HepG2 (cell line): ENCODE data around the gene NDFIP2. TPM values are rescaled to one million over a fixed set of nuclear protein-coding genes. Genes with fewer than 3 reads are reported as not detected.

ENCODE experiments used
- ETV5 ChIP-seq: IDR thresholded peaks from 2 replicates; pipeline ENCODE4 v1.6.1; 2018; ENCODE audit warnings: missing biosample characterization, missing genetic modification reagents, inconsistent platforms, borderline replicate concordance
- IRX3 ChIP-seq: sonication (generic); formaldehyde crosslinking; IDR thresholded peaks from 2 replicates; pipeline ENCODE4 v1.8.1; 2023; ENCODE audit warnings: mild to moderate bottlenecking, low read depth, missing genetic modification reagents, borderline replicate concordance
- ZBTB7A ChIP-seq: sonication (generic); formaldehyde crosslinking; IDR thresholded peaks from 2 replicates; pipeline ENCODE4 v1.8.0; 2022; ENCODE audit warnings: mild to moderate bottlenecking, missing genetic modification reagents
- ZMYM2 ChIP-seq: sonication (generic); formaldehyde crosslinking; IDR thresholded peaks from 2 replicates; pipeline ENCODE4 v1.8.0; 2022; ENCODE audit warnings: mild to moderate bottlenecking, missing genetic modification reagents
- ZNF136 ChIP-seq: sonication (generic); formaldehyde crosslinking; IDR thresholded peaks from 2 replicates; pipeline ENCODE4 v1.8.1; 2022; ENCODE audit warnings: low read depth, mild to moderate bottlenecking, moderate library complexity, missing genetic modification reagents
- polyA plus RNA-seq, 8 experiments: library from polyadenylated mRNA; depleted of rRNA in 3 of 8; stranded (reverse) in 7 of 8; unstranded in 1 of 8; fragments of >200 nt; fragmentation: Illumina TruSeq in 4 of 8; extraction: Trizol in 4 of 8; gene quantifications; 2 replicates each; pipeline versions ENCODE4 v1.2.1 to v1.2.3, GENCODE V29; 2011 to 2016; ENCODE audit warnings: low read depth in 4 of 8, missing spikeins in 1 of 8, mixed read lengths in 1 of 8; ENCODE audit not compliant: insufficient read depth in 1 of 8
- total RNA-seq, 5 experiments: library from RNA; depleted of rRNA; stranded (reverse); fragments of >200 nt; fragmentation: Illumina TruSeq; extraction: Trizol; gene quantifications; 2 replicates each; pipeline ENCODE4 v1.2.3, GENCODE V29; 2016; ENCODE audit warnings: low read depth in 1 of 5
- TF ChIP-seq, protein P1 (sequence below): sonication (generic); formaldehyde crosslinking; IDR thresholded peaks from 2 replicates; pipeline ENCODE4 v1.4.0; 2020; ENCODE audit warnings: missing genetic modification reagents, borderline replicate concordance
- TF ChIP-seq, protein P2 (sequence below): sonication (generic); formaldehyde crosslinking; IDR thresholded peaks from 2 replicates; pipeline ENCODE4 v1.4.0; 2020; ENCODE audit warnings: mild to moderate bottlenecking, missing genetic modification reagents
- TF ChIP-seq, protein P3 (sequence below): sonication (generic); formaldehyde crosslinking; IDR thresholded peaks from 2 replicates; pipeline ENCODE4 v1.8.0; 2022; ENCODE audit warnings: mild to moderate bottlenecking, missing genetic modification reagents; ENCODE audit not compliant: insufficient replicate concordance
- TF ChIP-seq, protein P4 (sequence below): sonication (generic); formaldehyde crosslinking; IDR thresholded peaks from 2 replicates; pipeline ENCODE4 v1.4.0; 2020; ENCODE audit warnings: missing genetic modification reagents, borderline replicate concordance
- TF ChIP-seq, protein P5 (sequence below): sonication (generic); formaldehyde crosslinking; IDR thresholded peaks from 2 replicates; pipeline ENCODE4 v1.4.0; 2020; ENCODE audit warnings: missing genetic modification reagents, borderline replicate concordance

NDFIP2 gene
- total and polyA plus RNA-seq, 2 of the 13 experiments (the other 11 are each of a cell fraction or from before 2014, with no cell fraction given), result 23.2 to 32.0 TPM

DNA sequence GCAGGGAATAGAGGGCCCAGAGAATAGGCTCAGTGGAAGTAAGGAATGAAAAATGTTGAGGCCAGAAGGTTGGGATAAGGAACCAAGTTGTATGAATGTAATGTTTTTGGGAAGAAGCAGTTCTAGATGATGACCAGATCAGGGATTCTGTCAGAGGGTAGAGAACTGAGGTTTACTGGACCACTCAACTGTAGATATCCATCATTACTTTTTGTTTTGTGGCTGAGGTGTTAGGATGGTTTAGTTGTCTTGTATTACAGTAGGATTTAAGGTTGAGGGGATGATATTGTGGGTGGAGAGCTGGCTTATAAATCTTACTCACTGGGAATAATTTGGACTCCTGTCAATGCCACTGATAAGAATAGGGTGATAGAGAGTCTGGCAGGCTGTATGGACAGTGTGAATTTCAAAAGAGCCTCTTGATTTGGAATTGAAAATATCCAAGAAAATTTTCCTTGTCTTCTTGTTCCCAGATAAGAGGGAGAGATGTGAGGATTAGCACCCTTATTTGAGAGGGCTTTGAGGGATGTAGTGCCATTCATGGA, 22.6 kb downstream of the NDFIP2 start (continued):
- TF ChIP-seq, protein P1, sequence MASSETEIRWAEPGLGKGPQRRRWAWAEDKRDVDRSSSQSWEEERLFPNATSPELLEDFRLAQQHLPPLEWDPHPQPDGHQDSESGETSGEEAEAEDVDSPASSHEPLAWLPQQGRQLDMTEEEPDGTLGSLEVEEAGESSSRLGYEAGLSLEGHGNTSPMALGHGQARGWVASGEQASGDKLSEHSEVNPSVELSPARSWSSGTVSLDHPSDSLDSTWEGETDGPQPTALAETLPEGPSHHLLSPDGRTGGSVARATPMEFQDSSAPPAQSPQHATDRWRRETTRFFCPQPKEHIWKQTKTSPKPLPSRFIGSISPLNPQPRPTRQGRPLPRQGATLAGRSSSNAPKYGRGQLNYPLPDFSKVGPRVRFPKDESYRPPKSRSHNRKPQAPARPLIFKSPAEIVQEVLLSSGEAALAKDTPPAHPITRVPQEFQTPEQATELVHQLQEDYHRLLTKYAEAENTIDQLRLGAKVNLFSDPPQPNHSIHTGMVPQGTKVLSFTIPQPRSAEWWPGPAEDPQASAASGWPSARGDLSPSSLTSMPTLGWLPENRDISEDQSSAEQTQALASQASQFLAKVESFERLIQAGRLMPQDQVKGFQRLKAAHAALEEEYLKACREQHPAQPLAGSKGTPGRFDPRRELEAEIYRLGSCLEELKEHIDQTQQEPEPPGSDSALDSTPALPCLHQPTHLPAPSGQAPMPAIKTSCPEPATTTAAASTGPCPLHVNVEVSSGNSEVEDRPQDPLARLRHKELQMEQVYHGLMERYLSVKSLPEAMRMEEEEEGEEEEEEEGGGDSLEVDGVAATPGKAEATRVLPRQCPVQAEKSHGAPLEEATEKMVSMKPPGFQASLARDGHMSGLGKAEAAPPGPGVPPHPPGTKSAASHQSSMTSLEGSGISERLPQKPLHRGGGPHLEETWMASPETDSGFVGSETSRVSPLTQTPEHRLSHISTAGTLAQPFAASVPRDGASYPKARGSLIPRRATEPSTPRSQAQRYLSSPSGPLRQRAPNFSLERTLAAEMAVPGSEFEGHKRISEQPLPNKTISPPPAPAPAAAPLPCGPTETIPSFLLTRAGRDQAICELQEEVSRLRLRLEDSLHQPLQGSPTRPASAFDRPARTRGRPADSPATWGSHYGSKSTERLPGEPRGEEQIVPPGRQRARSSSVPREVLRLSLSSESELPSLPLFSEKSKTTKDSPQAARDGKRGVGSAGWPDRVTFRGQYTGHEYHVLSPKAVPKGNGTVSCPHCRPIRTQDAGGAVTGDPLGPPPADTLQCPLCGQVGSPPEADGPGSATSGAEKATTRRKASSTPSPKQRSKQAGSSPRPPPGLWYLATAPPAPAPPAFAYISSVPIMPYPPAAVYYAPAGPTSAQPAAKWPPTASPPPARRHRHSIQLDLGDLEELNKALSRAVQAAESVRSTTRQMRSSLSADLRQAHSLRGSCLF (CRISPR knock-in tag), result no peak
- TF ChIP-seq, protein P2, sequence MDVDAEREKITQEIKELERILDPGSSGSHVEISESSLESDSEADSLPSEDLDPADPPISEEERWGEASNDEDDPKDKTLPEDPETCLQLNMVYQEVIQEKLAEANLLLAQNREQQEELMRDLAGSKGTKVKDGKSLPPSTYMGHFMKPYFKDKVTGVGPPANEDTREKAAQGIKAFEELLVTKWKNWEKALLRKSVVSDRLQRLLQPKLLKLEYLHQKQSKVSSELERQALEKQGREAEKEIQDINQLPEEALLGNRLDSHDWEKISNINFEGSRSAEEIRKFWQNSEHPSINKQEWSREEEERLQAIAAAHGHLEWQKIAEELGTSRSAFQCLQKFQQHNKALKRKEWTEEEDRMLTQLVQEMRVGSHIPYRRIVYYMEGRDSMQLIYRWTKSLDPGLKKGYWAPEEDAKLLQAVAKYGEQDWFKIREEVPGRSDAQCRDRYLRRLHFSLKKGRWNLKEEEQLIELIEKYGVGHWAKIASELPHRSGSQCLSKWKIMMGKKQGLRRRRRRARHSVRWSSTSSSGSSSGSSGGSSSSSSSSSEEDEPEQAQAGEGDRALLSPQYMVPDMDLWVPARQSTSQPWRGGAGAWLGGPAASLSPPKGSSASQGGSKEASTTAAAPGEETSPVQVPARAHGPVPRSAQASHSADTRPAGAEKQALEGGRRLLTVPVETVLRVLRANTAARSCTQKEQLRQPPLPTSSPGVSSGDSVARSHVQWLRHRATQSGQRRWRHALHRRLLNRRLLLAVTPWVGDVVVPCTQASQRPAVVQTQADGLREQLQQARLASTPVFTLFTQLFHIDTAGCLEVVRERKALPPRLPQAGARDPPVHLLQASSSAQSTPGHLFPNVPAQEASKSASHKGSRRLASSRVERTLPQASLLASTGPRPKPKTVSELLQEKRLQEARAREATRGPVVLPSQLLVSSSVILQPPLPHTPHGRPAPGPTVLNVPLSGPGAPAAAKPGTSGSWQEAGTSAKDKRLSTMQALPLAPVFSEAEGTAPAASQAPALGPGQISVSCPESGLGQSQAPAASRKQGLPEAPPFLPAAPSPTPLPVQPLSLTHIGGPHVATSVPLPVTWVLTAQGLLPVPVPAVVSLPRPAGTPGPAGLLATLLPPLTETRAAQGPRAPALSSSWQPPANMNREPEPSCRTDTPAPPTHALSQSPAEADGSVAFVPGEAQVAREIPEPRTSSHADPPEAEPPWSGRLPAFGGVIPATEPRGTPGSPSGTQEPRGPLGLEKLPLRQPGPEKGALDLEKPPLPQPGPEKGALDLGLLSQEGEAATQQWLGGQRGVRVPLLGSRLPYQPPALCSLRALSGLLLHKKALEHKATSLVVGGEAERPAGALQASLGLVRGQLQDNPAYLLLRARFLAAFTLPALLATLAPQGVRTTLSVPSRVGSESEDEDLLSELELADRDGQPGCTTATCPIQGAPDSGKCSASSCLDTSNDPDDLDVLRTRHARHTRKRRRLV (CRISPR knock-in tag), result no peak
- TF ChIP-seq IRX3 (CRISPR knock-in tag) (no peak), ZBTB7A (no peak), ETV5 (CRISPR knock-in tag) (no peak), ZMYM2 (no peak), ZNF136 (CRISPR knock-in tag) (no peak)
- TF ChIP-seq, protein P3, sequence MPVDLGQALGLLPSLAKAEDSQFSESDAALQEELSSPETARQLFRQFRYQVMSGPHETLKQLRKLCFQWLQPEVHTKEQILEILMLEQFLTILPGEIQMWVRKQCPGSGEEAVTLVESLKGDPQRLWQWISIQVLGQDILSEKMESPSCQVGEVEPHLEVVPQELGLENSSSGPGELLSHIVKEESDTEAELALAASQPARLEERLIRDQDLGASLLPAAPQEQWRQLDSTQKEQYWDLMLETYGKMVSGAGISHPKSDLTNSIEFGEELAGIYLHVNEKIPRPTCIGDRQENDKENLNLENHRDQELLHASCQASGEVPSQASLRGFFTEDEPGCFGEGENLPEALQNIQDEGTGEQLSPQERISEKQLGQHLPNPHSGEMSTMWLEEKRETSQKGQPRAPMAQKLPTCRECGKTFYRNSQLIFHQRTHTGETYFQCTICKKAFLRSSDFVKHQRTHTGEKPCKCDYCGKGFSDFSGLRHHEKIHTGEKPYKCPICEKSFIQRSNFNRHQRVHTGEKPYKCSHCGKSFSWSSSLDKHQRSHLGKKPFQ, result no peak
- TF ChIP-seq, protein P4, sequence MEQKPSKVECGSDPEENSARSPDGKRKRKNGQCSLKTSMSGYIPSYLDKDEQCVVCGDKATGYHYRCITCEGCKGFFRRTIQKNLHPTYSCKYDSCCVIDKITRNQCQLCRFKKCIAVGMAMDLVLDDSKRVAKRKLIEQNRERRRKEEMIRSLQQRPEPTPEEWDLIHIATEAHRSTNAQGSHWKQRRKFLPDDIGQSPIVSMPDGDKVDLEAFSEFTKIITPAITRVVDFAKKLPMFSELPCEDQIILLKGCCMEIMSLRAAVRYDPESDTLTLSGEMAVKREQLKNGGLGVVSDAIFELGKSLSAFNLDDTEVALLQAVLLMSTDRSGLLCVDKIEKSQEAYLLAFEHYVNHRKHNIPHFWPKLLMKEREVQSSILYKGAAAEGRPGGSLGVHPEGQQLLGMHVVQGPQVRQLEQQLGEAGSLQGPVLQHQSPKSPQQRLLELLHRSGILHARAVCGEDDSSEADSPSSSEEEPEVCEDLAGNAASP (CRISPR knock-in tag), result no peak
- TF ChIP-seq, protein P5, sequence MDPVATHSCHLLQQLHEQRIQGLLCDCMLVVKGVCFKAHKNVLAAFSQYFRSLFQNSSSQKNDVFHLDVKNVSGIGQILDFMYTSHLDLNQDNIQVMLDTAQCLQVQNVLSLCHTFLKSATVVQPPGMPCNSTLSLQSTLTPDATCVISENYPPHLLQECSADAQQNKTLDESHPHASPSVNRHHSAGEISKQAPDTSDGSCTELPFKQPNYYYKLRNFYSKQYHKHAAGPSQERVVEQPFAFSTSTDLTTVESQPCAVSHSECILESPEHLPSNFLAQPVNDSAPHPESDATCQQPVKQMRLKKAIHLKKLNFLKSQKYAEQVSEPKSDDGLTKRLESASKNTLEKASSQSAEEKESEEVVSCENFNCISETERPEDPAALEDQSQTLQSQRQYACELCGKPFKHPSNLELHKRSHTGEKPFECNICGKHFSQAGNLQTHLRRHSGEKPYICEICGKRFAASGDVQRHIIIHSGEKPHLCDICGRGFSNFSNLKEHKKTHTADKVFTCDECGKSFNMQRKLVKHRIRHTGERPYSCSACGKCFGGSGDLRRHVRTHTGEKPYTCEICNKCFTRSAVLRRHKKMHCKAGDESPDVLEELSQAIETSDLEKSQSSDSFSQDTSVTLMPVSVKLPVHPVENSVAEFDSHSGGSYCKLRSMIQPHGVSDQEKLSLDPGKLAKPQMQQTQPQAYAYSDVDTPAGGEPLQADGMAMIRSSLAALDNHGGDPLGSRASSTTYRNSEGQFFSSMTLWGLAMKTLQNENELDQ (CRISPR knock-in tag), result no peak
